Skeletal muscle cell (primary cell): ENCODE measurements around the gene CREB5.

ENCODE experiments used
- DNase-seq: peaks from one replicate; pipeline ENCODE4 v3.0.0-alpha.2; 2010; ENCODE audit warnings: low read depth
- H3K4me3 ChIP-seq: 2 replicates; pipeline ENCODE4 v1.5.1; 2011; ENCODE audit warnings: low read depth, mild to moderate bottlenecking, control low read depth, low read length, moderate library complexity

CREB5 gene

GRCh38 chr7:28647076-28647421, 234.7 kb downstream of the CREB5 start:
- DNase-seq = no peak
- H3K4me3 ChIP-seq = no peak overlapping the region

GRCh38 chr7:28649189-28649588, 236.9 kb downstream of the CREB5 start:
- no peak overlapping the region for H3K4me3 ChIP-seq

GRCh38 chr7:28649811-28650210, 237.5 kb downstream of the CREB5 start:
- no peak for DNase-seq
- H3K4me3 ChIP-seq = no peak overlapping the region

More at GRCh38 chr7:28649189-28649588, 236.9 kb downstream of the CREB5 start:
- DNase-seq = no peak

GRCh38 chr7:28654110-28654509, 241.8 kb downstream of the CREB5 start:
- no peak overlapping the region for H3K4me3 ChIP-seq
- no peak for DNase-seq

- DNase-seq = no peak
These were observed 244.2 kb downstream of the CREB5 start for GRCh38 chr7:28656529-28656928.

GRCh38 chr7:28658381-28658780, 246.1 kb downstream of the CREB5 start:
- no peak for DNase-seq
- no peak overlapping the region for H3K4me3 ChIP-seq

More at GRCh38 chr7:28656529-28656928, 244.2 kb downstream of the CREB5 start:
- no peak overlapping the region for H3K4me3 ChIP-seq

GRCh38 chr7:28660132-28660531, 247.8 kb downstream of the CREB5 start:
- H3K4me3 ChIP-seq = no peak overlapping the region
- DNase-seq = no peak

- no peak overlapping the region for H3K4me3 ChIP-seq
- DNase-seq = no peak
These were observed 249.7 kb downstream of the CREB5 start for GRCh38 chr7:28661826-28662595.

GRCh38 chr7:28666154-28666553, 253.8 kb downstream of the CREB5 start:
- H3K4me3 ChIP-seq = no peak overlapping the region
- peak; percentile 56 for DNase-seq

GRCh38 chr7:28668085-28668484, 255.8 kb downstream of the CREB5 start:
- DNase-seq = no peak
- no peak overlapping the region for H3K4me3 ChIP-seq

GRCh38 chr7:28669330-28669729, 257.0 kb downstream of the CREB5 start:
- no peak for DNase-seq

GRCh38 chr7:28671526-28671925, 259.2 kb downstream of the CREB5 start:
- no peak for DNase-seq
- no peak overlapping the region for H3K4me3 ChIP-seq

More at GRCh38 chr7:28669330-28669729, 257.0 kb downstream of the CREB5 start:
- H3K4me3 ChIP-seq = no peak overlapping the region

- no peak overlapping the region for H3K4me3 ChIP-seq
- no peak for DNase-seq
These were observed 260.1 kb downstream of the CREB5 start for GRCh38 chr7:28672397-28672797.

- no peak for DNase-seq
- no peak overlapping the region for H3K4me3 ChIP-seq
These were observed 262.1 kb downstream of the CREB5 start for GRCh38 chr7:28674359-28674782.

- no peak for DNase-seq
- H3K4me3 ChIP-seq = no peak overlapping the region
These were observed 263.1 kb downstream of the CREB5 start for GRCh38 chr7:28675429-28675828.

- no peak overlapping the region for H3K4me3 ChIP-seq
- DNase-seq = no peak
These were observed 265.4 kb downstream of the CREB5 start for GRCh38 chr7:28677668-28678067.

- no peak for DNase-seq
These were observed 266.2 kb downstream of the CREB5 start for GRCh38 chr7:28678431-28678965.

GRCh38 chr7:28681693-28682310, 269.5 kb downstream of the CREB5 start:
- no peak for DNase-seq
- H3K4me3 ChIP-seq = no peak overlapping the region

More at GRCh38 chr7:28678431-28678965, 266.2 kb downstream of the CREB5 start:
- no peak overlapping the region for H3K4me3 ChIP-seq

GRCh38 chr7:28682801-28683200, 270.5 kb downstream of the CREB5 start:
- H3K4me3 ChIP-seq = no peak overlapping the region
- no peak for DNase-seq

- H3K4me3 ChIP-seq = no peak overlapping the region
- DNase-seq = no peak
These were observed 272.4 kb downstream of the CREB5 start for GRCh38 chr7:28684650-28685241.
